Dermis microvascular lymphatic vessel endothelial cell (primary cell): ENCODE data around the gene HEPACAM. TPM values are rescaled to one million over a fixed set of nuclear protein-coding genes. Genes with fewer than 3 reads are reported as not detected.

Experiments
- DNase-seq, 2 donors: peaks; one replicate each; pipeline versions ENCODE4 v3.0.0 to v3.0.0-alpha.2; 2010; ENCODE audit warnings: low read depth in 2 of 2
- total RNA-seq: library from RNA; depleted of rRNA; stranded (reverse); fragments of >200 nt; gene quantifications from 2 replicates; pipeline ENCODE4 v1.2.1, GENCODE V29; 2014

Gene HEPACAM
- total RNA-seq, 1 donor from 2014 or later: under 0.01 TPM

GRCh38 chr11:124899383-124900145 lies 36.3 kb downstream of the HEPACAM start:
- DNase-seq: peak in 1 of 2 donors; percentile 60

GRCh38 chr11:124898711-124899110 lies 37.1 kb downstream of the HEPACAM start:
- DNase-seq: peak; percentile 83 to 87

GRCh38 chr11:124898263-124898680 lies 37.6 kb downstream of the HEPACAM start:
- DNase-seq: peak in 1 of 2 donors; percentile 86

- DNase-seq: peak in 1 of 2 donors; percentile 81
Observed at GRCh38 chr11:124897674-124898262, 38.1 kb downstream of the HEPACAM start, which contains the start of gene ROBO4. Gene ROBO4 (minus strand): TSS chr11:124897865. CDS start chr11:124897795, 70 bp downstream.

GRCh38 chr11:124896821-124897391 lies 38.9 kb downstream of the HEPACAM start:
- no peak for DNase-seq

GRCh38 chr11:124896071-124896750 lies 39.6 kb downstream of the HEPACAM start:
- DNase-seq: peak in 1 of 2 donors; percentile 33

GRCh38 chr11:124895471-124895971 lies 40.3 kb downstream of the HEPACAM start:
- no peak for DNase-seq

GRCh38 chr11:124894606-124895430 lies 41.0 kb downstream of the HEPACAM start:
- DNase-seq: no peak

GRCh38 chr11:124893781-124894401 lies 42.0 kb downstream of the HEPACAM start:
- DNase-seq: no peak

GRCh38 chr11:124892750-124893454 lies 42.9 kb downstream of the HEPACAM start:
- DNase-seq: peak in 1 of 2 donors; percentile 69

GRCh38 chr11:124892146-124892545 lies 43.7 kb downstream of the HEPACAM start:
- no peak for DNase-seq

GRCh38 chr11:124891373-124891861 lies 44.4 kb downstream of the HEPACAM start:
- no peak for DNase-seq

- DNase-seq: no peak
Observed at GRCh38 chr11:124890683-124891372, 45.0 kb downstream of the HEPACAM start.

GRCh38 chr11:124890151-124890550 lies 45.7 kb downstream of the HEPACAM start:
- no peak for DNase-seq

- DNase-seq: no peak
Observed at GRCh38 chr11:124889191-124890091, 46.4 kb downstream of the HEPACAM start.

- DNase-seq: no peak
Observed at GRCh38 chr11:124887667-124888013, 48.2 kb downstream of the HEPACAM start.

- DNase-seq: no peak
Observed at GRCh38 chr11:124886978-124887666, 48.7 kb downstream of the HEPACAM start.
